Activated CD4-positive, alpha-beta T cell treated with anti-CD3 and anti-CD28 coated beads for 1 hour (primary cell): Measurements from ENCODE around the gene KCNE3.

Experiments used
- DNase-seq: peaks from one replicate; pipeline ENCODE4 v3.0.0-alpha.2; 2020

KCNE3 gene, protein sequence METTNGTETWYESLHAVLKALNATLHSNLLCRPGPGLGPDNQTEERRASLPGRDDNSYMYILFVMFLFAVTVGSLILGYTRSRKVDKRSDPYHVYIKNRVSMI

GRCh38 chr11:74466916-74467885 lies at the start of gene KCNE3:
KCNE3 (minus strand) TSS chr11:74467549; CDS start chr11:74457563, 9,986 bp downstream.
- no peak for DNase-seq

- DNase-seq, result no peak
These were observed 40.2 kb upstream of the KCNE3 start for GRCh38 chr11:74507582-74507981.

DNA sequence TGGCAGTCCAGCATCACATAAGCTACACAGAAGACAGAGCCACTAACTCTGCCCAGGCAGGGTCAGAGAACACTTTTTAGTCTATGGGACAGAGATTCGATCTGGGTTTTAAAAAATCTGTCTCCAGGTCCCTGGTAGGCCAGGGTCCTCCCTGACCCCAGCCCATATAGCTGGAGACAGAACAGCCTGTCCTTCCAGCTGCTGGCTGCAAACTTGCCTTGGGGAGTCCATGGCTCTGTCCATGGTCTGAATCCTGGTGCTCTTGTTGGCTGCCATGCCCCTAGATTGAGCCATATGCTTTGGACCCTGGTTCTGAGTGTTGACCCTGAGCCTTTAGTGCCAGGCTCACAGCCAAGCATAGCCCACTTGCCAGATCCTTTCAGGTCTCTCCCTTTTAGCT lies 39.5 kb upstream of the KCNE3 start:
- DNase-seq, result no peak

DNA sequence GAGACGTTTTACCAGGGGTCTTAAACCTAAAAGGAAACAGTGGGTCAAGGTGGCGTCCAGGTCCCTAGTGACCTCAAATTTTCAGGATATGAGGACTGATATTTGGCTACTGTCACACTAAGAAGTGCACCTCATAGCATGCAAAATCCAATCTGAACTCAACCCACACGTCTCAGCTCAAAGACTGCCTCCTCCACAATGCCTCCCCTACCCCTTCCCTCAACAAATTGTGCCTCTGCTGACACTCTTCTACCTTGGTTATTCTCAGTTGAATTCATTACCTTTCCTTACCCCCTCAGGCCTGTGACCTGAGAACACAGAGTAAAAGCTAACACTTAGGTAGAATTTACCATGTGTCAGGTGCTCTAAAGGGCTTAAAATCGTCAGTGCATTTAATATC lies 38.6 kb upstream of the KCNE3 start:
- no peak for DNase-seq

DNA sequence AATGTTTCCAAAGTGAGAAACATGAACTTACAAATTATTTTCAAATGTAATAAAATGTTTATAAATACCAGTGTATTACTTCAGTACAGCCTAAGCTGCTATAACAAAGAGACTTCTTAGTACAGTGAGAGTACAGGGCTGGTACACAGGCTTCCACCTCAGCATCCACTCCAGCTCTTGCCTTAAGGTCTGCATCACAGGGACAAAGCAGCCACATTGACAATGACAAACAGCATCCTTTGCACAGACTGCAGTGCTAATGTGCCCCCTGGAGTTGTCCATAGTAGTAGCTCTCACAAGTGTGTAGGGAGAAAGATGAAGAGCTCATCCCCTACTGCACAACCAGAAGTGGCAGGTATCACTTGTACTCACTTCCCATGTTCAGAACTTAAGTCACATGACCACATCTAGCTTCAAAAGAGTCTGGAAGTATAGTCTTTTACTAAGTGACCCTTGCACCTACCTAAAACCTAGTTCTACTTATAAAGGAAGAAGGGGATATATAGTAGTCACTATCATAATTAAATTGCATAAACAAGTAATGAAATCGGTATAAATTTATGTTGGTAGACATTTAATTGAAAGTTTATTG lies 36.8 kb upstream of the KCNE3 start:
- DNase-seq, result no peak

DNA sequence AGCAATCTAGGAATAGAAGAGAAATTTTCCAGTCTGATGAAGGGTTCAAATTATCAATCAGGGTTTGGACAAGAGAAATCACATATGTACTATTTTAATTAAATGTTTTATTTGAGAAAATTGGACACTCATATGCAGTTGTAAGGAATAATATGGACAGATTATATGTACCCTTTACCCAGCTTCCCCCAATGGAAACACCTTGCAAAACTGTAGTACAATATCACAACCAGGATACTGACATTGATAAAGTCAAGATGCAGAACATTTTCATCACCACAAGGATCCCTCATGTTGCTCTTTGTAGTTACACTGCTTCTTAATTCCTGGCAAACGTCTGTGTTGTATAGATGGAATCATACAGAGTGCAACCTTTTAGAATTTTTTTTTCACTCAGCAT lies 27.6 kb upstream of the KCNE3 start:
- no peak for DNase-seq

DNA sequence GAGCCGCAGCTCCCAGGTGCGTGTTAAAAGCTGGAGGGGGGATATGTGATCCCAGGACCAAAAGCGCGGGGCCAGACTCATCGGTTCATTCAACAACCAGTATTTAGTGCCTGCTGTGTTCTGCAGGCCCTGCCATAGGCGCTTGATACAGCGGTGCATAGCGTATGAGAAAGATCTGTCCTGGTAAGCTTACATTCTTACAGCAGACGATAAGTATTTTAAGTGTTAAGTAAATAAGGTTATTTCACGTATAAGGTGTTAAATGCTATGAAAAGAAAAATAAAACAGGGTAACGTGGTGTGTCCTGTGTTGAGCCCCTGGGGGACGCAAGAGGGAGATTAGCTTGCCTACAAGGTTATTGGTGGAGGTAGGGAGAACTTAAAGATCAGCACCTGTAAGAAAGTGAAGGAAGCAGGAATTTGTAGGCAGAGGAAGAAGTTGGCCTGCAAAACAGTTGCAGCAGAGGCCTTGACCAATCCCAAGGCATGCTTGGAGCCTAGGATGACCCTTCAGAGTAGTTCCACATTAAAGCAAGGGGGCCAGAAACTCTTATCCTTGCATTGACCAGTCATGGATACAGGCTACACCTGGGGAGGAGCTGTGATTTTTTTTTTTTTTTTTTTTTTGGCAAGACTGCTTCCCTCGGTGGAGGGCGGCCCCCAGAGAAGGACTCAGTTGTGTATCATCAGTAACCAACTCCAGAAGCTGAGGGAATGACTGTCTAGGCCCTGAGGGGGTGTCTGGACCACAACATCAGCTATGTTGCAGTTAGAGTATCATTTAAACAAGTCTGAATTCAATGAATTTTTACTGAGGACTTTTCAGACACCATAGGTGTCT lies 26.7 kb upstream of the KCNE3 start:
- DNase-seq, result no peak

DNA sequence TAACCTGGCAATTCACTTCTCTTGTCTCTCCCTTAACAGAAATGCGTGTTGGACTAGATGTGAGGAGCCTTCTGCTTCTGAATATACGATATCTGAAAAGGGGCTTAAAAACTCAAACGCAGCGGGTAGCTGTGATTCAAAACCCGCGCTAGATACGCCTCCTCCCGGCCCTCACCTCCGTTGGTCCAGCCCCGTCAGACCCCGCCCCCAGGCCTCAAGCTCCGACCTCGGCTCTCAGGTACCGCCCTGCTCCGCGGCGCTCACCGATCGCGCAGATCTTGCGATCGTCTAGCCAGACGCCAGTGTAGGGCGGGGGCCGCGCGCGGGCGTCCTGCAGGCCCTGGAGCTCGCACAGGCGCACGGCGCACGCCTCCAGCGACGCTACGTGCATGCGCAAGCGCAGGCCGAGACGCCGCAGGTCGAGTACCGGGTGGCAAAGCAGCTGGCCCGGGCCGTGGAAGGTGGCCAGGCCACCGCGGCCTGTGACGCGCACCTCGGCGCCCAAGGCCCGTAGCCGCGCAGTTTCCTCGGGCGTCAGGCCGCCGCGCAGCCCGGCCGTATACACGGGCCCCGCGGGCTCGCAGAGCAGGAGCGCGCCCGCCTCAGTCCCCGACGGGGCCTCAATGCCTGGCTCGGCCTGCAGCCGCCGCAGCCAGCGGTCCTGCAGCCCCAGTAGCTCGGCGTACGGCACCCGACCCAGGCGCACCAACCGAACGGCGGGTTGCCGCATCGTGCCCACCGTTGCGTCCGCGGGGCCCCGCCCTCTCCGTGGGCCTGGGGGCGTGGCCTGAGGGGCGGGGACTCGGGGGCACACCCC lies 25.8 kb upstream of the KCNE3 start, which contains the start of gene LIPT2:
Gene LIPT2 (minus strand): TSS at position 751 of the 817 bp plus-strand sequence. CDS start 21 bp downstream, at position 730.
- DNase-seq, result peak; percentile 94

GRCh38 chr11:74492084-74492483 lies 24.7 kb upstream of the KCNE3 start:
- DNase-seq, result no peak

DNA sequence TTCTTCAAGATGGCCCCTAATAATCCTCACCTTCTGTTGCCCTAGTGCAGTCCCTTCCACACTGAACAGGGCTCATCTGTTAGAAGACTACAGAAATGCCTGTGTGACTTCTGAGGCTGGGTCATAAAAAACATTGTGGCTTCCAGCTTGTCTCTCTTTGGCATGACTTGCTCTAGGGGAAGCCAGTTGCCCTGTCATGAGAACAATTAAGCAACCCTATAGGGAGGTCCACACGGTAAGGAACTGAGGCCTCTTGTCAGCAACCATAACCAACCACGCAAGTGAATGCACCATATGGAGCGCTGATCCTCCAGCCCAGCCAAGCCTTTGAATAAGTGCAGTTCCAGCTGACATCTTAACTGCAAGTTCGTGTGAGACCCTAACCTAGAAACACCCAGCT lies 23.6 kb upstream of the KCNE3 start:
- no peak for DNase-seq

DNA sequence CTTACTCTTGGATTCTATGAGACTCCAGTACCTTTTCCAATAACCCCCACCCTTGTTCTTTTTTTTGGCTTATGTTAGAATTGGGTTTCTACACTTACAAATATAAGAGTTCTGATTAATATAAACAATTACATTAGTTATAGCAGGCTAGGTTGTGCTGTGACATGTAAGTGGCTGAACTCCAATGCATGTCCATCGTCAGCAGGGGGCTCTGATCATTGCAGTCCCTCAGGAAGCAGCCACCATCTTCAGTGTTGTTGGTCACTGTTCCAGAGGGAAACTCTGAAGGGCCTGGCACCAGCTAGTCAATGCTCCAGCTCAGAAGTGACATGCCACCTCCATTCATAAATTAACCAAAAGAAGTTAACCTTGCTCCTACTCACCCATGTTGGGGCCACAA lies 20.5 kb upstream of the KCNE3 start:
- DNase-seq, result no peak

- DNase-seq, result no peak
These were observed 18.5 kb upstream of the KCNE3 start for GRCh38 chr11:74485868-74486267.

DNA sequence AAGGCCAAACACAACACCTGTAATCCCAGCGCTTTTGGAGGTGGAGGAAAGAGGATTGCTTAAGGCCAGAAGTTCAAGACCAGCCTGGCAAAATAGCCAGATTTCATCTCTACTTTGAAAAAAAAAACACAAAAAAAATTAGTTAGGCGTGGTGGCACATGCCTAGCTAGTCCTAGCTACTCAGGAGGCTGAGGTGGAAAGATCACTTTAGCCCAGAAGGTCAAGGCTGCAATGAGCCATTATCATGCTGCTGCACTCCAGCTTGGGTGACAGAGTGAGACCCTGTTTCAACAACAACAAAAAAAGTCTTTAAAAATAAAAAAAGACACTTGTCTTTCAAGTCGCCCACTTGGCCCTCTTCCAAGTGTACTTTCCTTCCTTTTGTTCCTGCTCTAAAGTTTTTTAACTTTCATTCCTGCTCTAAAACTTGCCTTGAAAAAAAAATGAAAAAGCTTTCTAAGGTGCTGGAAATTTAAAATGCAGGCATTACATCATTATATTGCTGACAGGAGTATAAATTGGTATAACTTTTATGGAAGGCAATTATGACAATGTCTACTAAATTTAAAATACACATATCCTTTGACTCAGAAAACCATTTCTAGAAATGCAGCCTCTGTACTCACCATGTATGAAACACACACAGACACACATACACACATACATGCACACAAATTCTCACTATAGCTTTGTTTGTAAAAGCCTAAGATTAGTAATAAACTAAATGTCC lies 13.5 kb upstream of the KCNE3 start:
- DNase-seq, result no peak

GRCh38 chr11:74479732-74480123 lies 12.4 kb upstream of the KCNE3 start:
- DNase-seq, result no peak

- no peak for DNase-seq
These were observed 11.8 kb upstream of the KCNE3 start for GRCh38 chr11:74478877-74479731.

DNA sequence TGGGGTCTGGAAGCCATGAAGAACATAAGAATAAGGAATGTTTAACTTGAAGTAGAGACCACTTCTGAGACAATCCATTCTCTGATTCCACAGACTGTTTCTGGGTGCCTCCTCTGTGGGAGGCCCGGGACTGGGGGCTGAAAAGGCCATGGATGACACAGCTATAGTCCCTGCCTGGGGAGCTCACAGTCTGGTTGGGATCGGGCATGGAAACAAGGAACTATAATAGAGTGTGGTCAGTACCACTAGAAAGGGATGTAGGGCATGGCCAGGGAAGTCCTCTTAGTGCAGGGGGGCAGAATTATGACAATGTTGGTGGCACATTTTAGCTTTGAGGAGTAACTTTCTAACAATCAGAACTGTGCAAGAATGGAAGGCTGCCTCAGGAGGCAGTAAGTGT lies 9.2 kb upstream of the KCNE3 start:
- no peak for DNase-seq

- DNase-seq, result no peak
These were observed 7.0 kb upstream of the KCNE3 start for GRCh38 chr11:74474316-74474715.

DNA sequence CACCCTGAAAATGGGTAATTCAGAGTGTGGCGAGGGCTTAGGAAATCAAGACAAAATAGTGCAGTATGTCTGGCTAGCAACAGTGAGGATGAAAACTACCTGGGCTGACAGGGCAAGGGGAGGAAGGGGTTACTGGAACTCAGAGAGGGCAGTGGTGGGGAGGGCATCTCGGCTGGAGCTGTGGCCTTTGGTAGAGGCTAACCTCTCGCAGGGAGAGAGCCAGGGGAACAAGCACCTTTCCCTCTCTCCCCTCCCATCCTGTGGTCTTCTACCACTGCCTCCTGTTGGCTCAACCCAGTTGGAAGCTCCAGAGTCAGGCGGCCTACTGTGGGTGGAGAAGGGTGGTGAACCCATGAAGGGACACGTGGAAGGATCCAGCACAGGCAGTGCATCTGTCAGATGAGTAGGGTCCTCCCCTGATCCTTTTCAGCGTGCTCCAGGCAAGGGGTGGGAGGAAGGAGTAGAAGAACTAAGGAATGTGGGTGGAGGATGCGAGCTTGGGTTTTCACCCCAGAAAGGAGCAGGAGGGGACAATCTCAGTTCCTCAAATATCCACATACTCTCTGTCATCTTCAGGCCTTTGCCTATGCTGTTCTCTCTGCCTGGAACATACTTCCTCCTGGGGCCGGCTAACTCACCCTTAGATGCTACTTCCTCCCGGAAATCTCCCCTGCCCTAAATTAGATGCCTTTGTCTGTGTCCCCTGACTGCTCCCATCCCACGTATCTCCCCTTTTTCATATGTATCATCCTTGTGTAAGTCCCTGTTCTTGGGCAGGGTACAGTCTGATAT lies 6.2 kb upstream of the KCNE3 start:
- DNase-seq, result no peak

GRCh38 chr11:74471668-74472429 lies 4.5 kb upstream of the KCNE3 start:
- DNase-seq, result no peak
